Measurements from ENCODE around the gene ERF. TPM values are rescaled to one million over a fixed set of nuclear protein-coding genes. Genes with fewer than 3 reads are reported as not detected.

The ERF gene
- total and polyA plus RNA-seq, 2 of the 4 experiments (the other 2 are of a cell fraction) = 5.2 to 32.4 TPM

GRCh38 chr19:42250183-42250665 is 4.7 kb downstream of the ERF start:
- H2BK15ac ChIP-seq (ENCODE audit: low read depth, low read length) = no peak overlapping the region
- H3K27ac ChIP-seq (ENCODE audit: insufficient read depth, low read length) = peak overlapping the region; percentile 82
- intact Hi-C loops (cut with micrococcal nuclease) (no loop called here), dilution Hi-C loops (cut with HindIII; ENCODE audit: low sequenced_read_pairs, unreplicated experiment) (no loop called here), in situ Hi-C loops (cut with MboI; ENCODE audit: low sequenced_read_pairs) (no loop called here)
- POLR2A ChIA-PET (ENCODE audit: unreplicated experiment) = no interaction called here
- ATAC-seq (ENCODE audit: low read depth) (no peak), DNase-seq (no peak)
- H4K5ac ChIP-seq (ENCODE audit: low read depth, low read length) = peak overlapping the region; percentile 63; the same call in 1 of the 2 replicates
- H3K27me3 ChIP-seq (ENCODE audit: control insufficient read depth, insufficient read depth, low read length) = no peaks in the 10 kb centered on the region
- no peak overlapping the region for H2BK20ac ChIP-seq (ENCODE audit: low read depth, low read length)
- H3K4me2 ChIP-seq (ENCODE audit: low read depth, low read length) = peak overlapping the region; percentile 65
- H3K9me1 ChIP-seq (ENCODE audit: insufficient read depth, low read length) = peaks cover 7% of the 10 kb centered on the region; the same call in 1 of the 2 replicates
- H3K79me1 ChIP-seq (ENCODE audit: low read depth in 1 of 2, low read length in 2 of 2) = peaks cover 6 to 57% of the 10 kb centered on the region in 2 experiments; a peak in 3 of 4 replicates
- no peak overlapping the region for H3K4me3 ChIP-seq (ENCODE audit: insufficient read depth, low read depth, low read length)
- peaks cover 25% of the 10 kb centered on the region for H3K4me1 ChIP-seq (ENCODE audit: control insufficient read depth, insufficient read depth, low read length)
- 0 out of 2 replicates have a peak overlapping the region, but pooled peaks have one; percentile 44 for H3K14ac ChIP-seq (replicated peaks; ENCODE audit: low read depth, low read length)
- peaks cover 15% of the 10 kb centered on the region for H3K36me3 ChIP-seq (ENCODE audit: control insufficient read depth, insufficient read depth, low read length)
- H4K8ac ChIP-seq (ENCODE audit: low read depth in 2 of 2, low read length in 2 of 2) = peak overlapping the region; percentile 61 to 79; a peak in 1 of 4 replicates
- H2AK5ac ChIP-seq (ENCODE audit: low read depth, low read length) = peak overlapping the region; percentile 86
- peak overlapping the region; percentile 63 for H3K4ac ChIP-seq (ENCODE audit: low read depth, low read length)
- H2BK120ac ChIP-seq (ENCODE audit: low read depth, low read length) = peak overlapping the region; percentile 59; the same call in 1 of the 2 replicates
- peak overlapping the region; percentile 53 for H3K9ac ChIP-seq (ENCODE audit: low read depth, low read length)
- TF ChIP-seq RCOR1 (IDR thresholded peaks at IDR 0.05; ENCODE audit: insufficient replicate concordance, low read length) (no peak), USF2 (IDR thresholded peaks at IDR 0.05; ENCODE audit: low read depth, low read length) (no peak), NFE2L2 (IDR thresholded peaks at IDR 0.05; ENCODE audit: low read depth, low read length) (no peak), RFX5 (IDR thresholded peaks at IDR 0.05; ENCODE audit: low read depth, low read length) (no peak), FOS (IDR thresholded peaks at IDR 0.05; ENCODE audit: low read depth, low read length) (no peak), MXI1 (IDR thresholded peaks at IDR 0.05; ENCODE audit: borderline replicate concordance, low read depth, low read length) (no peak), CEBPB (IDR thresholded peaks at IDR 0.05; ENCODE audit: low read depth, low read length) (no peak), SMC3 (IDR thresholded peaks at IDR 0.05; ENCODE audit: low read depth, low read length) (no peak), RAD21 (IDR thresholded peaks at IDR 0.05; ENCODE audit: low read length) (no peak), MAZ (IDR thresholded peaks at IDR 0.05; ENCODE audit: borderline replicate concordance, low read depth, low read length) (no peak), MAFK (IDR thresholded peaks at IDR 0.05; ENCODE audit: low read depth, low read length) (no peak), CHD1 (IDR thresholded peaks at IDR 0.05; ENCODE audit: low read depth, low read length) (no peak), BHLHE40 (IDR thresholded peaks at IDR 0.05; ENCODE audit: low read depth, low read length) (no peak), POLR2A (IDR thresholded peaks at IDR 0.05; ENCODE audit: low read depth, low read length) (no peak)
- TF ChIP-seq, protein P1, sequence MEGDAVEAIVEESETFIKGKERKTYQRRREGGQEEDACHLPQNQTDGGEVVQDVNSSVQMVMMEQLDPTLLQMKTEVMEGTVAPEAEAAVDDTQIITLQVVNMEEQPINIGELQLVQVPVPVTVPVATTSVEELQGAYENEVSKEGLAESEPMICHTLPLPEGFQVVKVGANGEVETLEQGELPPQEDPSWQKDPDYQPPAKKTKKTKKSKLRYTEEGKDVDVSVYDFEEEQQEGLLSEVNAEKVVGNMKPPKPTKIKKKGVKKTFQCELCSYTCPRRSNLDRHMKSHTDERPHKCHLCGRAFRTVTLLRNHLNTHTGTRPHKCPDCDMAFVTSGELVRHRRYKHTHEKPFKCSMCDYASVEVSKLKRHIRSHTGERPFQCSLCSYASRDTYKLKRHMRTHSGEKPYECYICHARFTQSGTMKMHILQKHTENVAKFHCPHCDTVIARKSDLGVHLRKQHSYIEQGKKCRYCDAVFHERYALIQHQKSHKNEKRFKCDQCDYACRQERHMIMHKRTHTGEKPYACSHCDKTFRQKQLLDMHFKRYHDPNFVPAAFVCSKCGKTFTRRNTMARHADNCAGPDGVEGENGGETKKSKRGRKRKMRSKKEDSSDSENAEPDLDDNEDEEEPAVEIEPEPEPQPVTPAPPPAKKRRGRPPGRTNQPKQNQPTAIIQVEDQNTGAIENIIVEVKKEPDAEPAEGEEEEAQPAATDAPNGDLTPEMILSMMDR (conservative IDR thresholded peaks at IDR 0.05; ENCODE audit: low read depth, low read length) = no peak
- TF ChIP-seq, protein P2, sequence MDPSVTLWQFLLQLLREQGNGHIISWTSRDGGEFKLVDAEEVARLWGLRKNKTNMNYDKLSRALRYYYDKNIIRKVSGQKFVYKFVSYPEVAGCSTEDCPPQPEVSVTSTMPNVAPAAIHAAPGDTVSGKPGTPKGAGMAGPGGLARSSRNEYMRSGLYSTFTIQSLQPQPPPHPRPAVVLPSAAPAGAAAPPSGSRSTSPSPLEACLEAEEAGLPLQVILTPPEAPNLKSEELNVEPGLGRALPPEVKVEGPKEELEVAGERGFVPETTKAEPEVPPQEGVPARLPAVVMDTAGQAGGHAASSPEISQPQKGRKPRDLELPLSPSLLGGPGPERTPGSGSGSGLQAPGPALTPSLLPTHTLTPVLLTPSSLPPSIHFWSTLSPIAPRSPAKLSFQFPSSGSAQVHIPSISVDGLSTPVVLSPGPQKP (IDR thresholded peaks at IDR 0.05; ENCODE audit: borderline replicate concordance, low read depth, low read length) = no peak
- H3K23ac ChIP-seq (ENCODE audit: low read depth, low read length) = peak overlapping the region; percentile 58
- H3K56ac ChIP-seq (ENCODE audit: extremely low read depth, insufficient read depth, low read length) = no peak overlapping the region; the same call in 1 of the 2 replicates
- H3K18ac ChIP-seq (ENCODE audit: low read depth, low read length) = 0 out of 2 replicates have a peak overlapping the region, but pooled peaks have one; percentile 62
- WGBS, 2 experiments (ENCODE audit: extremely low coverage in 2 of 2, insufficient read length in 1 of 2) = 37% methylated on average over 9 of the region's 15 CpGs; no CpG with 5 or more reads in 1 of the 2 experiments
- H2BK5ac ChIP-seq (ENCODE audit: low read depth, low read length, poor library complexity, severe bottlenecking) = peak overlapping the region; percentile 78
- no TSS peak for BruUV-seq (replicated peaks)
- no peak overlapping the region for H2AK9ac ChIP-seq (replicated peaks; ENCODE audit: low read depth, low read length, poor library complexity)
- H4K91ac ChIP-seq (ENCODE audit: insufficient read depth, low read depth, low read length) = 0 out of 2 replicates have a peak overlapping the region, but pooled peaks have one; percentile 66
- CTCF ChIA-PET = interaction anchor here (0.6 to 1.2 kb wide), 2 partner anchors 29 to 141 kb away, joined by 3 to 5 read pairs; no protein-coding TSS in a partner anchor
- no peaks in the 10 kb centered on the region for H3K9me3 ChIP-seq (ENCODE audit: control insufficient read depth, insufficient read depth, low read length)
- H4K20me1 ChIP-seq (ENCODE audit: insufficient read depth, low read length) = peaks cover 54% of the 10 kb centered on the region
- peak overlapping the region; percentile 43 for H2AFZ ChIP-seq (replicated peaks; ENCODE audit: low read length, poor library complexity)
